Measurements from ENCODE around the gene PICALM. TPM values are rescaled to one million over a fixed set of nuclear protein-coding genes. Genes with fewer than 3 reads are reported as not detected.
A peak's percentile ranks its signal among the peaks of the same experiment; 100 is the strongest.

Gene PICALM
- total and polyA plus RNA-seq, 2 donors (not counting 1 experiment from before 2014, with no cell fraction given): 48.4 to 165 TPM

DNA sequence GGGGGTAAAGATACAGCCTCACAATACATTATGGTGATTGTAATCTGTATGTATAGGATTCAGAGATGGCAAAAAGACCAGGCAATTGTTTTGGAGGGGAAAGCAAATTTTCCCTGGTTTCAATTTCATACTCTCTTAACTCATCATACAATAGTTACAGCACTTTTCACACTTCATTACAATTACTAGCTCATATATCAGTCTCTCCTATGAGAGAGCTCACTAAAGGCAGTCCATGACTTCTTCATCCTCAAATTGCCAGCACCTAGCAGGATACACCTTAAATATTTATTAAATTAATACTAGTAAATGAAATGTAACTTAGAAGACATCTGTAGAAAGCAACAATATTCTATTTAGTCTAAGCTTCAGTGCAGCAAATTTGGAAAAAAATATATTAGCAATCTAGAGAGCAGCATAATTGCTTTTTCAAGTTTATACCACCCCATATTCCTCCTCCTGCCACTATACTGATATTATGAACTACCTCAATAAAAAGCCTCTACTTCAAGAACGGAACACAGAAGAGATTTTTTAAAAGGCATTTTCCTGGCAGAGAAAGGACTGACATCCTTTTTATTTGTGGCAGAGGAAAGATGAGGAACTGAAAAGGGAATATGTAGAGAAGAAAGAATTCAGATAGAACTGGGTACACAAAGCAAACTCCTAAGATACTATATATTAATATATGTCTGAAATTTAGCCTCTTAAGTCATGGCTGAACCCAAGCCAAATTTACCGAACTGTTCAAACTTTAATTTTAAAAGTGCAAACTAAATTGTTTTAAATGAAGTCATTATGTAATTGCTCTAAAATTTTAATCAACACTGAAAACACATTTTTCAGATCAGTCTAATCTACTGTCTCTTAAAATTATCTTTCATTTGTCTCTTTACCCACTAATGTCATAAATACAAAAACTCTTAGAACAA lies 27.7 kb downstream of the PICALM start:
- Histone ChIP-seq H3K36me3 (replicated peaks in 1 of 2; ENCODE audit: control extremely low read depth in 1 of 2, control insufficient read depth in 1 of 2, extremely low read depth in 1 of 2, insufficient read depth in 2 of 2, low read length in 1 of 2) (no peaks in the 10 kb centered on the region), H3K4me1 (ENCODE audit: control insufficient read depth in 2 of 2, insufficient read depth in 2 of 2, low read length in 2 of 2) (peaks cover 21 to 44% of the 10 kb centered on the region in 2 donors), H3K79me2 (ENCODE audit: control insufficient read depth, insufficient read depth, low read length) (peaks cover 97% of the 10 kb centered on the region), H3K9me3 (ENCODE audit: control extremely low read depth in 1 of 3, control insufficient read depth in 2 of 3, insufficient read depth in 1 of 3, low read length in 2 of 3) (no peaks in the 10 kb centered on the region), H3K27me3 (replicated peaks in 1 of 4; ENCODE audit: control extremely low read depth in 1 of 4, control insufficient read depth in 3 of 4, insufficient read depth in 4 of 4, low read length in 3 of 4) (no peaks in the 10 kb centered on the region), H4K20me1 (ENCODE audit: control insufficient read depth, insufficient read depth, low read length, poor library complexity, severe bottlenecking) (peaks cover 49% of the 10 kb centered on the region), H3K4me2 (replicated peaks; ENCODE audit: low read depth, low read length, poor library complexity, severe bottlenecking) (peak overlapping the region; percentile 50), H2AFZ (ENCODE audit: insufficient read depth, low read depth, low read length, poor library complexity, severe bottlenecking) (peak overlapping the region; percentile 20), H3K9ac (ENCODE audit: low read length) (no peak overlapping the region), H3K4me3 (ENCODE audit: control extremely low read depth in 1 of 5, extremely low read depth in 1 of 5, insufficient read depth in 1 of 5, low read depth in 2 of 5, low read length in 4 of 5) (no peak overlapping the region), H3K27ac (ENCODE audit: low read length in 2 of 2) (peak overlapping the region in 1 of 2 donors; percentile 48)
- Mint-ChIP-seq H3K27me3 (no peaks in the 10 kb centered on the region), H3K4me1 (peaks cover 60% of the 10 kb centered on the region), H3K27ac (peak overlapping the region; percentile 10), H3K4me3 (no peak overlapping the region), H3K9me3 (ENCODE audit: insufficient read depth) (no peaks in the 10 kb centered on the region)
- POLR2A ChIA-PET: interaction anchor here (0.7 to 1.2 kb wide), 2 partner anchors 152 to 177 kb away, joined by 3 read pairs; no protein-coding TSS in a partner anchor
- ATAC-seq (ENCODE audit: low read depth) (no peak), DNase-seq (no peak)
- intact Hi-C loops (cut with micrococcal nuclease): no loop called here
- no CpG with 5 or more reads among the region's 2 CpGs for WGBS (ENCODE audit: insufficient coverage)
- CTCF ChIA-PET: interaction anchor here (0.6 to 5.4 kb wide), 51 partner anchors 7 to 261 kb away, joined by 3 to 83 read pairs (median 5); partner anchors contain the start of genes CCDC83, EED, HIKESHI and PICALM
- TF ChIP-seq, protein P1, sequence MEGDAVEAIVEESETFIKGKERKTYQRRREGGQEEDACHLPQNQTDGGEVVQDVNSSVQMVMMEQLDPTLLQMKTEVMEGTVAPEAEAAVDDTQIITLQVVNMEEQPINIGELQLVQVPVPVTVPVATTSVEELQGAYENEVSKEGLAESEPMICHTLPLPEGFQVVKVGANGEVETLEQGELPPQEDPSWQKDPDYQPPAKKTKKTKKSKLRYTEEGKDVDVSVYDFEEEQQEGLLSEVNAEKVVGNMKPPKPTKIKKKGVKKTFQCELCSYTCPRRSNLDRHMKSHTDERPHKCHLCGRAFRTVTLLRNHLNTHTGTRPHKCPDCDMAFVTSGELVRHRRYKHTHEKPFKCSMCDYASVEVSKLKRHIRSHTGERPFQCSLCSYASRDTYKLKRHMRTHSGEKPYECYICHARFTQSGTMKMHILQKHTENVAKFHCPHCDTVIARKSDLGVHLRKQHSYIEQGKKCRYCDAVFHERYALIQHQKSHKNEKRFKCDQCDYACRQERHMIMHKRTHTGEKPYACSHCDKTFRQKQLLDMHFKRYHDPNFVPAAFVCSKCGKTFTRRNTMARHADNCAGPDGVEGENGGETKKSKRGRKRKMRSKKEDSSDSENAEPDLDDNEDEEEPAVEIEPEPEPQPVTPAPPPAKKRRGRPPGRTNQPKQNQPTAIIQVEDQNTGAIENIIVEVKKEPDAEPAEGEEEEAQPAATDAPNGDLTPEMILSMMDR (IDR thresholded peaks at IDR 0.05): no peak
- TF ChIP-seq EZH2 (IDR thresholded peaks at IDR 0.05; ENCODE audit: borderline replicate concordance, insufficient read depth, low read depth, low read length, poor library complexity, severe bottlenecking): no peak

GRCh38 chr11:86039094-86039493 lies 29.8 kb downstream of the PICALM start:
- TF ChIP-seq EZH2 (IDR thresholded peaks at IDR 0.05; ENCODE audit: borderline replicate concordance, insufficient read depth, low read depth, low read length, poor library complexity, severe bottlenecking): no peak
- TF ChIP-seq, protein P1 (IDR thresholded peaks at IDR 0.05): no peak
- Histone ChIP-seq H2AFZ (ENCODE audit: insufficient read depth, low read depth, low read length, poor library complexity, severe bottlenecking) (no peak overlapping the region), H3K4me3 (ENCODE audit: control extremely low read depth in 1 of 5, extremely low read depth in 1 of 5, insufficient read depth in 1 of 5, low read depth in 2 of 5, low read length in 4 of 5) (no peak overlapping the region), H3K9me3 (ENCODE audit: control extremely low read depth in 1 of 3, control insufficient read depth in 2 of 3, insufficient read depth in 1 of 3, low read length in 2 of 3) (no peaks in the 10 kb centered on the region), H3K27me3 (replicated peaks in 1 of 4; ENCODE audit: control extremely low read depth in 1 of 4, control insufficient read depth in 3 of 4, insufficient read depth in 4 of 4, low read length in 3 of 4) (no peaks in the 10 kb centered on the region), H3K79me2 (ENCODE audit: control insufficient read depth, insufficient read depth, low read length) (peaks cover 97% of the 10 kb centered on the region), H3K27ac (ENCODE audit: low read length in 2 of 2) (peak overlapping the region in 1 of 2 donors; percentile 43), H3K4me2 (replicated peaks; ENCODE audit: low read depth, low read length, poor library complexity, severe bottlenecking) (no peak overlapping the region), H3K9ac (ENCODE audit: low read length) (no peak overlapping the region), H4K20me1 (ENCODE audit: control insufficient read depth, insufficient read depth, low read length, poor library complexity, severe bottlenecking) (peaks cover 46% of the 10 kb centered on the region), H3K36me3 (replicated peaks in 1 of 2; ENCODE audit: control extremely low read depth in 1 of 2, control insufficient read depth in 1 of 2, extremely low read depth in 1 of 2, insufficient read depth in 2 of 2, low read length in 1 of 2) (no peaks in the 10 kb centered on the region), H3K4me1 (ENCODE audit: control insufficient read depth in 2 of 2, insufficient read depth in 2 of 2, low read length in 2 of 2) (peaks cover 16 to 26% of the 10 kb centered on the region in 2 donors)
- DNase-seq (no peak), ATAC-seq (ENCODE audit: low read depth) (no peak)
- CTCF ChIA-PET: interaction anchor here (0.7 to 4.9 kb wide), 4 partner anchors 23 to 252 kb away, joined by 3 to 83 read pairs (median 4); no protein-coding TSS in a partner anchor
- H3K4me1 Mint-ChIP-seq: peaks cover 56% of the 10 kb centered on the region
- intact Hi-C loops (cut with micrococcal nuclease): no loop called here
- H3K9me3 Mint-ChIP-seq (ENCODE audit: insufficient read depth): no peaks in the 10 kb centered on the region
- no peak overlapping the region for H3K4me3 Mint-ChIP-seq
- H3K27me3 Mint-ChIP-seq: no peaks in the 10 kb centered on the region
- no peak overlapping the region for H3K27ac Mint-ChIP-seq
- POLR2A ChIA-PET: no interaction called here

All from B cell (primary cell).